SJCRH30 (cell line): ENCODE measurements around the gene LECT2. TPM values are rescaled to one million over a fixed set of nuclear protein-coding genes. Genes with fewer than 3 reads are reported as not detected.

Experiments
- DNase-seq, 2 experiments: peaks; one replicate each; pipeline ENCODE4 v3.0.0-alpha.2; 2015 to 2020
- H3K27ac ChIP-seq: fragments of 250-450 bp; sonication (Bioruptor Pico); 2 replicates; pipeline ENCODE4 v1.5.1; 2020; ENCODE audit warnings: mild to moderate bottlenecking, moderate library complexity
- H3K27me3 ChIP-seq: fragments of 250-450 bp; sonication (Bioruptor Pico); 2 replicates; pipeline ENCODE4 v1.5.1; 2020; ENCODE audit warnings: mild to moderate bottlenecking, moderate library complexity
- H3K36me3 ChIP-seq: fragments of 250-450 bp; sonication (Bioruptor Pico); 2 replicates; pipeline ENCODE4 v1.5.1; 2020; ENCODE audit warnings: mild to moderate bottlenecking, moderate library complexity
- H3K4me1 ChIP-seq: fragments of 250-450 bp; sonication (Bioruptor Pico); 2 replicates; pipeline ENCODE4 v1.5.1; 2020; ENCODE audit warnings: mild to moderate bottlenecking, moderate library complexity
- H3K4me3 ChIP-seq: fragments of 250-450 bp; sonication (Bioruptor Pico); 2 replicates; pipeline ENCODE4 v1.5.1; 2020; ENCODE audit warnings: mild to moderate bottlenecking, moderate library complexity
- H3K9me3 ChIP-seq: fragments of 250-450 bp; sonication (Bioruptor Pico); replicated peaks from 2 replicates; pipeline ENCODE4 v1.5.1; 2020; ENCODE audit warnings: mild to moderate bottlenecking, moderate library complexity
- total RNA-seq: library from RNA; depleted of rRNA; stranded (reverse); fragments of >200 nt; shearing (Covaris generic); gene quantifications from 2 replicates; pipeline ENCODE4 v1.2.3, GENCODE V29; 2014

LECT2 gene
- total RNA-seq, 1 experiment from 2014 or later, result not detected

- H3K27me3 ChIP-seq, result no peaks in the 10 kb centered on the region
- no peaks in the 10 kb centered on the region for H3K9me3 ChIP-seq
- H3K27ac ChIP-seq, result no peak overlapping the region
- no peak overlapping the region for H3K4me3 ChIP-seq
- no peaks in the 10 kb centered on the region for H3K36me3 ChIP-seq
- H3K4me1 ChIP-seq, result peaks cover 23% of the 10 kb centered on the region
- no peak for DNase-seq
Observed at GRCh38 chr5:135941711-135942110, 13.1 kb downstream of the LECT2 start.

GRCh38 chr5:135937245-135937911, 17.4 kb downstream of the LECT2 start:
- no peaks in the 10 kb centered on the region for H3K36me3 ChIP-seq

GRCh38 chr5:135934939-135935338, 19.8 kb downstream of the LECT2 start:
- H3K9me3 ChIP-seq, result no peaks in the 10 kb centered on the region

More at GRCh38 chr5:135937245-135937911, 17.4 kb downstream of the LECT2 start:
- Histone ChIP-seq H3K27ac (no peak overlapping the region), H3K27me3 (no peaks in the 10 kb centered on the region), H3K9me3 (no peaks in the 10 kb centered on the region), H3K4me3 (no peak overlapping the region), H3K4me1 (peaks cover 3% of the 10 kb centered on the region; the same call in 1 of the 2 replicates)
- DNase-seq, result no peak

GRCh38 chr5:135930949-135931295, 23.9 kb downstream of the LECT2 start:
- no peaks in the 10 kb centered on the region for H3K27me3 ChIP-seq
- no peak overlapping the region for H3K4me3 ChIP-seq
- DNase-seq, result no peak
- no peaks in the 10 kb centered on the region for H3K36me3 ChIP-seq
- no peak overlapping the region for H3K27ac ChIP-seq
- no peaks in the 10 kb centered on the region; the same call in 1 of the 2 replicates for H3K9me3 ChIP-seq
- peaks cover 3% of the 10 kb centered on the region; the same call in 1 of the 2 replicates for H3K4me1 ChIP-seq

More at GRCh38 chr5:135934939-135935338, 19.8 kb downstream of the LECT2 start:
- Histone ChIP-seq H3K4me1 (peaks cover 3% of the 10 kb centered on the region; the same call in 1 of the 2 replicates), H3K36me3 (no peaks in the 10 kb centered on the region), H3K27ac (no peak overlapping the region), H3K4me3 (no peak overlapping the region), H3K27me3 (no peaks in the 10 kb centered on the region)
- DNase-seq, result no peak

- H3K4me1 ChIP-seq, result peaks cover 3% of the 10 kb centered on the region; the same call in 1 of the 2 replicates
- DNase-seq, result no peak
- no peak overlapping the region for H3K27ac ChIP-seq
- no peaks in the 10 kb centered on the region; the same call in 1 of the 2 replicates for H3K9me3 ChIP-seq
- H3K27me3 ChIP-seq, result no peaks in the 10 kb centered on the region
- H3K36me3 ChIP-seq, result no peaks in the 10 kb centered on the region
- no peak overlapping the region for H3K4me3 ChIP-seq
Observed at GRCh38 chr5:135930029-135930948, 24.5 kb downstream of the LECT2 start.

GRCh38 chr5:135921388-135921787, 33.4 kb downstream of the LECT2 start:
- no peaks in the 10 kb centered on the region for H3K4me1 ChIP-seq
- H3K4me3 ChIP-seq, result no peak overlapping the region
- H3K27me3 ChIP-seq, result peaks cover 9% of the 10 kb centered on the region
- no peak for DNase-seq
- no peak overlapping the region for H3K27ac ChIP-seq
- H3K36me3 ChIP-seq, result no peaks in the 10 kb centered on the region
- H3K9me3 ChIP-seq, result no peaks in the 10 kb centered on the region

GRCh38 chr5:135920199-135920598, 34.6 kb downstream of the LECT2 start:
- H3K27ac ChIP-seq, result no peak overlapping the region
- H3K27me3 ChIP-seq, result peaks cover 9% of the 10 kb centered on the region
- H3K36me3 ChIP-seq, result no peaks in the 10 kb centered on the region
- no peaks in the 10 kb centered on the region for H3K9me3 ChIP-seq
- H3K4me1 ChIP-seq, result no peaks in the 10 kb centered on the region
- no peak overlapping the region for H3K4me3 ChIP-seq
- no peak for DNase-seq

- DNase-seq, result peak in 1 of 2 experiments; percentile 13
- H3K27ac ChIP-seq, result no peak overlapping the region
- H3K36me3 ChIP-seq, result no peaks in the 10 kb centered on the region
- H3K9me3 ChIP-seq, result no peaks in the 10 kb centered on the region
- H3K27me3 ChIP-seq, result peaks cover 11% of the 10 kb centered on the region
- no peaks in the 10 kb centered on the region for H3K4me1 ChIP-seq
- no peak overlapping the region for H3K4me3 ChIP-seq
Observed at GRCh38 chr5:135916638-135917263, 38.0 kb downstream of the LECT2 start.

GRCh38 chr5:135915466-135916001, 39.2 kb downstream of the LECT2 start:
- no peak for DNase-seq
- H3K36me3 ChIP-seq, result no peaks in the 10 kb centered on the region
- H3K27ac ChIP-seq, result no peak overlapping the region
- H3K27me3 ChIP-seq, result peaks cover 11% of the 10 kb centered on the region
- no peaks in the 10 kb centered on the region for H3K4me1 ChIP-seq
- H3K4me3 ChIP-seq, result no peak overlapping the region
- H3K9me3 ChIP-seq, result no peaks in the 10 kb centered on the region

GRCh38 chr5:135913713-135914626, 40.8 kb downstream of the LECT2 start:
- Histone ChIP-seq H3K27me3 (peaks cover 13% of the 10 kb centered on the region; the same call in 1 of the 2 replicates), H3K4me3 (no peak overlapping the region), H3K27ac (no peak overlapping the region), H3K36me3 (no peaks in the 10 kb centered on the region), H3K4me1 (no peaks in the 10 kb centered on the region), H3K9me3 (no peaks in the 10 kb centered on the region)
- no peak for DNase-seq

- no peaks in the 10 kb centered on the region; the same call in 1 of the 2 replicates for H3K9me3 ChIP-seq
- no peaks in the 10 kb centered on the region for H3K36me3 ChIP-seq
- no peak for DNase-seq
- no peak overlapping the region for H3K4me3 ChIP-seq
- no peaks in the 10 kb centered on the region for H3K4me1 ChIP-seq
- no peak overlapping the region for H3K27ac ChIP-seq
- H3K27me3 ChIP-seq, result peaks cover 23% of the 10 kb centered on the region
Observed at GRCh38 chr5:135905144-135905543, 49.6 kb downstream of the LECT2 start.

- DNase-seq, result no peak
- peaks cover 5% of the 10 kb centered on the region; the same call in 1 of the 2 replicates for H3K27me3 ChIP-seq
- no peaks in the 10 kb centered on the region; the same call in 1 of the 2 replicates for H3K9me3 ChIP-seq
Observed at GRCh38 chr5:135901633-135902032, 53.1 kb downstream of the LECT2 start.

GRCh38 chr5:135900276-135900675, 54.5 kb downstream of the LECT2 start:
- Histone ChIP-seq H3K9me3 (no peaks in the 10 kb centered on the region; the same call in 1 of the 2 replicates), H3K27ac (no peak overlapping the region), H3K27me3 (no peaks in the 10 kb centered on the region), H3K4me3 (no peak overlapping the region), H3K4me1 (peaks cover 12% of the 10 kb centered on the region), H3K36me3 (no peaks in the 10 kb centered on the region)
- no peak for DNase-seq

More at GRCh38 chr5:135901633-135902032, 53.1 kb downstream of the LECT2 start:
- H3K27ac ChIP-seq, result no peak overlapping the region
- H3K36me3 ChIP-seq, result no peaks in the 10 kb centered on the region
- peaks cover 12% of the 10 kb centered on the region for H3K4me1 ChIP-seq
- no peak overlapping the region for H3K4me3 ChIP-seq
